ENCODE data around the gene HSPA1B.

HSPA1B gene

DNA sequence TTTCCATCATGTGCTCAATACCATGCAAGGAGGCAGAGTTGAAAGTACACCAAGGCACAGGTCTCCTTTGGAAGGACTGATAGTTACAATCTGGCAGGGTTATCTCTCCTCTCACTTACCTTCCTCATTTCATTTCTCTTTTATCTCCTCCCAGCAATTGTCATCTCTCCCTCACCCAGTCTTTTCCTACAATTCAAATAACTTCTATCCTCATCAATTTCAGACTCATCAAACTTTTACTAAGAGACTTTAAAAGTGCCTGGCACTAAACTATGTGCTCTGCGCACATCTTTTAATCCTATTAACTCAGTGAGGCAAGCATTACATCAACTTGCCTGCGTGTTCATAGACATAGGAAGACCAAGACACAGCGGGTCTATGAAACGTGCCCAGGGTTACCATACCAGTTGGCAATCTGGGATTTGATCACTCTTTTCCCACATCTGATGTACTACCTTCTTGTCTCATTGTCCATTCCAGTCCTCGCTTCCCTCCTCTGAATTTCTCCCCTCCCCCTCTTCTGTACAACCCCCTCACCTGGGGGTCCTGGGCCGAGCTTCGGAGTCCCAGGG lies 33.2 kb upstream of the HSPA1B start:
- Histone ChIP-seq H3K4me2 (ENCODE audit: low read depth, low read length, poor library complexity, severe bottlenecking) (peak overlapping the region; percentile 90), H3K4me3 (ENCODE audit: low read length, poor library complexity, severe bottlenecking) (peak overlapping the region; percentile 100), H3K27me3 (ENCODE audit: insufficient read depth, low read length, poor library complexity, severe bottlenecking) (peaks cover 7% of the 10 kb centered on the region), H3K36me3 (ENCODE audit: insufficient read depth, low read length) (peaks cover 6% of the 10 kb centered on the region), H2AFZ (ENCODE audit: low read length) (no peak overlapping the region), H3K9me3 (ENCODE audit: insufficient read depth, low read depth, low read length) (no peaks in the 10 kb centered on the region), H3K9me2 (replicated peaks; ENCODE audit: low read depth, low read length) (no peaks in the 10 kb centered on the region), H3K4me1 (ENCODE audit: insufficient read depth, low read length, poor library complexity, severe bottlenecking) (peaks cover 49% of the 10 kb centered on the region), H4K20me1 (ENCODE audit: insufficient read depth, low read length, poor library complexity, severe bottlenecking) (peaks cover 19% of the 10 kb centered on the region), H3K9ac (ENCODE audit: low read depth, low read length, poor library complexity, severe bottlenecking) (peak overlapping the region; percentile 96), H3F3A (ENCODE audit: low read depth) (peaks cover 9% of the 10 kb centered on the region; the same call in 1 of the 2 replicates), H3K79me2 (ENCODE audit: insufficient read depth, low read length) (peaks cover 47% of the 10 kb centered on the region)
- TF ChIP-seq EZH2phosphoT487 (IDR thresholded peaks at IDR 0.05; ENCODE audit: borderline replicate concordance) = no peak
- TF ChIP-seq, protein P1, sequence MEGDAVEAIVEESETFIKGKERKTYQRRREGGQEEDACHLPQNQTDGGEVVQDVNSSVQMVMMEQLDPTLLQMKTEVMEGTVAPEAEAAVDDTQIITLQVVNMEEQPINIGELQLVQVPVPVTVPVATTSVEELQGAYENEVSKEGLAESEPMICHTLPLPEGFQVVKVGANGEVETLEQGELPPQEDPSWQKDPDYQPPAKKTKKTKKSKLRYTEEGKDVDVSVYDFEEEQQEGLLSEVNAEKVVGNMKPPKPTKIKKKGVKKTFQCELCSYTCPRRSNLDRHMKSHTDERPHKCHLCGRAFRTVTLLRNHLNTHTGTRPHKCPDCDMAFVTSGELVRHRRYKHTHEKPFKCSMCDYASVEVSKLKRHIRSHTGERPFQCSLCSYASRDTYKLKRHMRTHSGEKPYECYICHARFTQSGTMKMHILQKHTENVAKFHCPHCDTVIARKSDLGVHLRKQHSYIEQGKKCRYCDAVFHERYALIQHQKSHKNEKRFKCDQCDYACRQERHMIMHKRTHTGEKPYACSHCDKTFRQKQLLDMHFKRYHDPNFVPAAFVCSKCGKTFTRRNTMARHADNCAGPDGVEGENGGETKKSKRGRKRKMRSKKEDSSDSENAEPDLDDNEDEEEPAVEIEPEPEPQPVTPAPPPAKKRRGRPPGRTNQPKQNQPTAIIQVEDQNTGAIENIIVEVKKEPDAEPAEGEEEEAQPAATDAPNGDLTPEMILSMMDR (conservative IDR thresholded peaks at IDR 0.05; ENCODE audit: low read length) = no peak

DNA sequence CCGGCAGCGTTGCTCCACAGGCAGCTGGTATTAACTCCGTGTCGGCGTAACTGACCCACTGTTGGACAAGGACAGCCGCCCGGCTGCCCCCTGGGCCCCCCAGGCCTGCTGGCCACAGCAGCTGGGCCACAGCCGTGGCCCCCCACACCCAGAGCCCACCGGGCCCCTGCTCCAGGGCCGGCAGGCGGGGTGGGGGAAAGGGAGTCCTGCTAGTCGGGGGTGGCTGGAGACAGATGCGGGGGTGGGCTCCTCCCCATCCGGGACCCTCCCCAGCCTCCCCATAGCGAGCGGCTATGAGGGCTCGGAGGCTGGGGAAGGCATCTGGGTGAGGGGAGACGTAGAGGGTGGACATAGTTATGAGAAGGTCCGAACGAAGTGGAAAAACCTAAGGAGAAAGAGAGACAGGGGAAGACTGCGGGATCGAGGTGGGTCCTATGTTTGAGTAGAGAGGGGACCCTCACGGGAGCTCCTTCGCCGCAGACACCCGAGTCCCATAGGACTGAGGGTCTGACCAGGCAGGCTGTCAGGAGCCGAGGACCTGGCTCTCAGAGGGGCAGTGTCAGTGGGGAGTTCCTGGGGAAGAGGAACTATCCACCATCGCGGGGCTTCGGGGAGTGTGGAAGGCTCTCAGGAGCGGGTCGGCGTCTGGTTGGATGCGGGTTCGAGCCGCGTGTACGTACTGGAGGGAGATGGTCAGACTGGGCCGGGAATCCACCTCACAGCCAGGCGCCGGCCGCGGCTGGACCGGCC lies 32.5 kb upstream of the HSPA1B start:
- H3K79me2 ChIP-seq (ENCODE audit: insufficient read depth, low read length) = peaks cover 52% of the 10 kb centered on the region
- TF ChIP-seq, protein P1 (conservative IDR thresholded peaks at IDR 0.05; ENCODE audit: low read length) = no peak
- TF ChIP-seq EZH2phosphoT487 (IDR thresholded peaks at IDR 0.05; ENCODE audit: borderline replicate concordance) = no peak
- H3K36me3 ChIP-seq (ENCODE audit: insufficient read depth, low read length) = peaks cover 5% of the 10 kb centered on the region; the same call in 1 of the 2 replicates
- no peaks in the 10 kb centered on the region for H3K9me3 ChIP-seq (ENCODE audit: insufficient read depth, low read depth, low read length)
- peak overlapping the region; percentile 90 for H3K4me2 ChIP-seq (ENCODE audit: low read depth, low read length, poor library complexity, severe bottlenecking)
- H3K9me2 ChIP-seq (replicated peaks; ENCODE audit: low read depth, low read length) = no peaks in the 10 kb centered on the region
- peak overlapping the region; percentile 83 for H2AFZ ChIP-seq (ENCODE audit: low read length)
- peaks cover 49% of the 10 kb centered on the region for H3K4me1 ChIP-seq (ENCODE audit: insufficient read depth, low read length, poor library complexity, severe bottlenecking)
- peaks cover 19% of the 10 kb centered on the region for H4K20me1 ChIP-seq (ENCODE audit: insufficient read depth, low read length, poor library complexity, severe bottlenecking)
- H3K4me3 ChIP-seq (ENCODE audit: low read length, poor library complexity, severe bottlenecking) = peak overlapping the region; percentile 100
- peaks cover 9% of the 10 kb centered on the region; the same call in 1 of the 2 replicates for H3F3A ChIP-seq (ENCODE audit: low read depth)
- H3K27me3 ChIP-seq (ENCODE audit: insufficient read depth, low read length, poor library complexity, severe bottlenecking) = peaks cover 7% of the 10 kb centered on the region
- peak overlapping the region; percentile 96 for H3K9ac ChIP-seq (ENCODE audit: low read depth, low read length, poor library complexity, severe bottlenecking)

DNA sequence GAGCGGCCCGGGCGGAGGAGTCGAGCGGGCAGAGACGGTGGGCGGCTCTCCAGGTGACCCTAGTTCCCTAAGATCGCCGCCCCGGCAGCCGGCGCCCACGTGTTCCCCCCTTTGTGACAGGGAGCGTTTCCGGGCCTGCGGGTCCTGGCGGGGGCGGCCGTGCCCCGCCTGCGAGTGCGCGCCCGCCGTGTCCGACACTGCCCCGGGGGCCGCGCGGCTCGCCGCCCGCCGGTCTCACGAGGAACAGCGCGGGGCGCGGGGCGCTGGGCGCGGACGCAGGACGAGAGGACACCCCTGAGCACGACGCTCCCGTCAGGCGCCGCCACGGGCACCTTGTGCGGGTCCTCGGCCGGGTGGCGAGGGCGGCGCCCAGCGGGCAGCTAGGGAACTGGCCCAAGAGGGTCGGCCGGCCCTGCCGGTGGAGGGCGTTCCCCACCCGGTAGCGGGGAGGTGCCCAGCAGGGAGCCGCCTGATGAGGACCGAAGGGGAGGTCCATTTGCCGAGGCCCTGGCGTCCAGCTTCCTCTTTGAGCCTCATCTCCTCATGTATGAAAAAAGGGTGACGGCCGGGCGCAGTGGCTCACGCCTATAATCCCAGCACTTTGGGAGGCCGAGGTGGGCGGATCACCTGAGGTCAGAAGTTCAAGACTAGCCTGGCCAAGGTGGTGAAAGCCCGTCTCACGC lies 31.8 kb upstream of the HSPA1B start, which contains the start of gene VARS1:
VARS1 (minus strand) TSS at position 137 of the 683 bp plus-strand sequence. CDS start 535 bp downstream, outside the sequence.
- Histone ChIP-seq H3K79me2 (ENCODE audit: insufficient read depth, low read length) (peaks cover 52% of the 10 kb centered on the region), H4K20me1 (ENCODE audit: insufficient read depth, low read length, poor library complexity, severe bottlenecking) (peaks cover 19% of the 10 kb centered on the region), H3K9ac (ENCODE audit: low read depth, low read length, poor library complexity, severe bottlenecking) (peak within 1 kb of the TSS; percentile 96), H3K4me1 (ENCODE audit: insufficient read depth, low read length, poor library complexity, severe bottlenecking) (peaks cover 49% of the 10 kb centered on the region), H3F3A (ENCODE audit: low read depth) (peaks cover 9% of the 10 kb centered on the region; the same call in 1 of the 2 replicates), H3K27me3 (ENCODE audit: insufficient read depth, low read length, poor library complexity, severe bottlenecking) (peaks cover 7% of the 10 kb centered on the region), H3K4me2 (ENCODE audit: low read depth, low read length, poor library complexity, severe bottlenecking) (peak within 1 kb of the TSS; percentile 90), H3K4me3 (ENCODE audit: low read length, poor library complexity, severe bottlenecking) (peak within 1 kb of the TSS; percentile 100), H3K9me3 (ENCODE audit: insufficient read depth, low read depth, low read length) (no peaks in the 10 kb centered on the region), H2AFZ (ENCODE audit: low read length) (peak within 1 kb of the TSS; percentile 83), H3K9me2 (replicated peaks; ENCODE audit: low read depth, low read length) (no peaks in the 10 kb centered on the region), H3K36me3 (ENCODE audit: insufficient read depth, low read length) (peaks cover under 1% of the 10 kb centered on the region; the same call in 1 of the 2 replicates)
- TF ChIP-seq, protein P1 (conservative IDR thresholded peaks at IDR 0.05; ENCODE audit: low read length) = peak; percentile 66
- TF ChIP-seq EZH2phosphoT487 (IDR thresholded peaks at IDR 0.05; ENCODE audit: borderline replicate concordance) = no peak
